HG02938 (cell line): ENCODE data around the gene PRUNE1.

Experiments
- ATAC-seq: cut with Tn5 transposase; IDR thresholded peaks from one replicate; pipeline ENCODE4 v1.9.1; 2021; ENCODE audit warnings: mild to moderate bottlenecking, moderate library complexity; ENCODE audit not compliant: unreplicated experiment

PRUNE1 gene

DNA sequence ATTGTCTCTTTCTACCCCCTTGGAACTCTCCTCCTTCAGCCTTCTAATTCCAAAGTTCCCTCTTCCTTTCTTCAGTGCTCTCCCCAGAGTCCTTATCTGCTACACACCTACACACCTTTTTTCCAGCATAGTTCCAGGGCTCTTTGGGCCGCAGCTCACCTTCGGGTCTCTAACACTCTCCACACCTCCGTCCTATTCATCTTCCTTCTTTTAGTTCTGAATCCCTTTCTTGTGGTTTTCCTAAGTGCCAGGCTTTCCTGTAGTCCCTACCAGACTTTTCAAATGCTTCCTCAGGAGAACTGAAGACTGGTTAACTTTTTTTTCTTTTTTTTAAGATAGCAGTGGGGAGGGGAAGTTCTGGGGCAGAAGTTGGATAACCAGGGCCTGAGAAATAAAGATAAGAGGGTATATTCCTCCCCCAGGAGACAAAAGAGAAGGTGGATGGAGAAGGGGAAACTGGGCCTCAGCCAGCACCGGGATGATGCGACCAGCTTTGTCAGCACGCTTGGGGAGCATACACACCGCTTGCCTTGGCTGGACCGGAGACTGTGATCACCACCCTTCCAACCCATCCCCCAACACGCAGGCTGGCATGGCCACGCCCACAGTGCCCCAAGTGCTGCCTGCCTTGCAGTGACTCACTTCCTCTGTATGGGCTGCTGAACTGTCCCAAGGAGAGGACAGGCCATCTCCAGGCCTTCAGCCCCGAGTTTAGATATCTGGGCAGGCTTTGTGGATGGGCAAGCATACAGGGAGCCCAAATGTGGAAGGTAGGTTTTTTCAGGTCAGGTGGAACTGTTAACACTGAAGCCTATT, 31.2 kb upstream of the PRUNE1 start:
- ATAC-seq: no peak

DNA sequence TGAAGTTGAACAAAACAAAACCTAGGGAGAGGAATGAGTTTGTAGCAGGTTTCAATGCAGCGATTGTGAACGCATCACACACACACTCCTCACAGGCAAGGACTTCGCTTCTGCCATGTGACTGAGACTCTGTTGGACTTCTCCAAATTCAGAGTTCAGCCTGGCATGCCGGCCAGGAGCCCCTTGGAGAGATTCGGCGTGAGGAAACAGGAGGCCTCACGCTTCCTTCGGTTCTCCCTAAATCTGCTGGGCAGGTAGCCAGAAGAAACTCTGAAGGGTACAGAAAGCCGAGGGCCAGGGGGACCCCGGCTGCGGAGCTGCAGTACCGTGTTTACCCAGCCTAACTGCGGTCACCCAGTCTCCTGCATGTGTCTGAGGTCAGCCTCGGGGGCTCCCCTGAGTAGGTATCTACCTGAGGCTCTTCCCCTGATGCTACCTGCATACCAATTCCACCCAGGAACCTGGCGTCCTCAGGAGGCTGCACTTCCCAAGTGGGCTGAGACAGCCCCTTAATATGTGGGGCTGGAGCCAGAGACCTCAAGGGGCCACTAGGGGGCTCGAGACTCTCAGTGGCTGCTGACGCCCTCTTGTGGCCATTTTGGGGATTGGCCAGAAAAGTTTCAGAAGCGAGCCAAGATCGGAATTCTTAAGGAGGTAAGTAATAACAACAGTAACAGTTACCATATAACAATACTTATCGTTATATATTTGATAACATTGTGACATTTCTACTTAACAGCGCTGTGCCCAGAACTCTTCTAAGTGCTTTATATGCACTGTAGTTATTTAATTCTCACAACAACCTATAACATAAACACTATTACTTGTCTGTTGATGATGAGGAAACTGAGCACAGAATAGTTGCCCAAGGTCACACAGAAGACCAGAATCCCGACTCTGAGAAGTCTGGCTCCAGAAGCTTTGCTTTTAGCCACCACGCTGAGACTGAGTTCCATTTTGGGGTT, 28.9 kb upstream of the PRUNE1 start:
- peak; percentile 52 for ATAC-seq

DNA sequence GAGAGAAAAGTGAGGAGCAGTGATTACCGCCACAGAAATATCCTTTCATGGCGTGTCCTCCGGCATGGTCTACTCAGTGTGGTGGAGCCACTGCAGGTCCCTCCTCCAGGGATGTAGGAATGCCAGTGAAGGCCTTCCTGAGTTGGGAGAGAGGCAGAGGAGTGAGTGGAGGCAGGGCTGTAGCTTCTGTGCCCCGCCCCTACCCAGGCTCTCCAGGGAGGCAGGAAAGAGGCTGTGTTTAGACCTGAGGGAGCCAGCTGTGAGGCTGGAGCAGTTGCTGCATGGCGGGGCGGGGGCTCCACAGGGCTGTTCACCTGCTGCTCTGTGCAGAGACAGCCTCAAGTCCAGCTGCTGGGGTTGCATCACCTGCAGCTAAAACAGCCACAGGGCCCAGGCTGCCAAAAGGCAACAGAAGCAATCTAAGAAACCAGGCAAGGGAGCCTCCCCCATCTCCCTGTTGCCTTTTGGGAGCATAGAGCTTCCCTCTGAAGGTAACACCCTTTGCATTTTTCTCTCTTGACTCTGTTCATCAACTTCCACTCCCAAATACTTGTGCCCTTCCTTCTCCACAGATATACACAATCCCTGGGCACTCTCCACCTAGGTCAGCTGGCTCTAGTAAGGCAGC, 27.0 kb upstream of the PRUNE1 start:
- ATAC-seq: no peak

DNA sequence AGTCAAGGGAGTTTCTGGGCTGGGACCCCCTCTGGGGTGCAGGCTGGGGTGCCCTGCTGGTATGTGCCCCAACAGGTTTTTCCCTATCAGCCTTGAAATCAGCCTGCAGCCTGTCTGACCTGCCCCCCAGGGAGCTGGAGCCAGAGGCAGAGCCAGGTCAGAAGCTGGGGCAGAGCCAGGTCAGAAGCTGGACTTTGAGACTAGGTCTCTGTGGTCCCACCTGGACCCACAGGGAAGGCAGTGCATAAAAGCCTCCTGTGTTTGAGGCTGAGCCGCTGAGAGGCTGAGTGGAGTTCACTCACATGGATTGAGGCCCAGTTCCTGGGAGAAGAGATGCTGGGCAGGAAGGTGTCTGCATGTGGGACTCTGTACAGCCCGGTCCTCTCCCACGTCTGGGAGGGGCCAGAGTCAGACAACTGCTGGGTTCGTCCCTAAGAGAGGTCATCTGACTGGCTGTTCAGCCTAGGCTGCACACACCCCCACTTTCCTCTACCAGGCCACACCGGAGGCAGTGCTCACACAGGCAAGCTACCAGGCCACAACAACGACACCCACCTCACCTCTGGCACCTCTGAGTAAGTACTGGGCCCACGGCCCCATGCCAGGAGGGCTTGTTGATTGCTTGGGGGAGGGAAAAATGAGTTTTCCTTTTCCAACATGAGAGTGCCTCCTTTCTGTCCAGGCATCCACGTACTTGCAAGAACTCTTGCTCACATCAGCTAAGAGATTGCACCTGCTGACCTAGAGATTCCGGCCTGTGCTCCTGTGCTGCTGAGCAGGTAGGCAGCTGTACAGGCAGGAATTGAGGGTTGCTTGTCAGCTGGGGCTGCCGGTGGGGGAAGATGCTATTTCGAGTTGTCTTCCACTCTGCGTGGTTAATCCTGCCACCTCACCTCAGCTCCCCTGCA, 26.2 kb upstream of the PRUNE1 start, which contains the start of gene ANXA9:
Gene ANXA9 (plus strand): TSS at position 488 of the 908 bp plus-strand sequence. CDS start 814 bp downstream, outside the sequence.
- no peak for ATAC-seq

DNA sequence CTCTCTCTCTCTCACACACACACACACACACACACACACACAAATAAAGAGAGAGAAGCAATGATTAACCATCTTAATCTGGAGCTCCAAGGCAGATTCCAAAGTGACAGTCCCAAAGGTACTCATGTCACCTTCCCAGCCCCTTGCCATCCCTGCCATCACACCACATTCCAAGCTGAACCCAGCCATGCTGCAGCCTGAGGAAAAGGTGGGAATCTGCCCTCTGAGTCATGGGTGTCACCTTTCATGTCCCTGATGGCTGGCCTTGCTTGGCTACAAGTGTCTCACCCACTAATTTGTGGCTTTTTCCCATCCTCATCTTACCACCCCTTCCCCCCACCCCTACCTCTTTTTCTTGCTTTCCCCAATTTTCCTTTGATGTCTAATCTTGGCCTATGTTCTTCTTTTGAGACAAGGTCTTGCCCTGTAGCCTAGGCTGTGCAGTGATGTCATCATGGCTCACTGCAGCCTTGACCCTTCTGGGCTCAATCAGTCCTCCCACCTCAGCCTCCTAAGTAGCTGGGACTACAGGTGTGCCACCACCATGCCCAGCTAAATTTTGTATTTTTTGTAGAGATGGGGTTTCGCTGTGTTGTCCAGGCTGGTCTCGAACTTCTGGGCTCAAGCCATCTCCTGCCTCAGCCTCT, 22.9 kb upstream of the PRUNE1 start:
- no peak for ATAC-seq

DNA sequence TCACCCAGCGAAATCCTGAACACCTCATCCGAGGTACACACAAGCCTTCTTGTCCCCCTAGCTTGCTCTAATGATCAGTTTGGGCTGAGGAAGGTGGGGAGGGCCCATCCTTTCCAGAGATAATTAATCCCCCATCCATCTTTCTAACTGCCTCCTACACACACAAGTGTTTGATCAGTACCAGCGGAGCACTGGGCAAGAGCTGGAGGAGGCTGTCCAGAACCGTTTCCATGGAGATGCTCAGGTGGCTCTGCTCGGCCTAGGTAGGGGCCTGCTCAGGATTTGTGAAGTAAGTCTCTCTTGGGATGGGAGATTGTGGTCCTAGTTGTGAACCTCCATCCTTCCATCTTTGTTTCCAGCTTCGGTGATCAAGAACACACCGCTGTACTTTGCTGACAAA, 20.3 kb upstream of the PRUNE1 start:
- no peak for ATAC-seq

DNA sequence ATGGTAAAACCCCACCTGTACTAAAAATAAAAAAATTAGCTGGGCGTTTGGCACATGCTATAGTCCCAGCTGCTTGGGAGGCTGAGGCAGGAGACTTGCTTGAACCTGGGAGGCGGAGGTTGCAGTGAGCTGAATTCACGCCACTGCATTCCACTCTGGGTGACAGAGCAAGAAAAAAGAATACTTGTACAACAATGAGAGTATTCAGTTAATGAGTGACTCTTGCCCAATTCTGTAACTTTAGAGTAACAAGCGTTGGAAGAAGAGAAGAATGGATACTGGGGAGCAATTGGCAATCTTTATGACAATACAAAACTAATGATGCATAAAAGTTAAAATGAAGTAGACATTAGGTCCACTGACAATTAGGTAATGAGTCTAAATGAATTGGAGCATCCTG, 15.6 kb upstream of the PRUNE1 start:
- no peak for ATAC-seq

DNA sequence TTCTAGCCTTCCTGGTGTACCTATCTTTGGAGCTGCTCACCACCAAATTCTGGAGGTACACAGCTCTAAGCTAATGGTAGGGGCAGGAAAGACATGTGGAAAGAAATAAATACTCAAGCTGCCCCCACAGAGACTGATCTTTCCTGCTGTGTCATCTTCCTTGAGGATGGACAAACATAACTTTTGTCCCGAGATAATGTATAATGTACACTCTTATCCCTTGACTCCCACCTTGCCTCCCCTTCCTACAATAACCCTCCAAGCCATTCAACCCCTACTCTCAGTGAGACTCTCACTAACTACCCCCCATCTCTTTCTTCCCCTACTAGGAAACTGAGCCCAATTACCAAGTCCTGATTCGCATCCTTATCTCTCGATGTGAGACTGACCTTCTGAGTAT, 14.0 kb upstream of the PRUNE1 start:
- ATAC-seq: no peak

DNA sequence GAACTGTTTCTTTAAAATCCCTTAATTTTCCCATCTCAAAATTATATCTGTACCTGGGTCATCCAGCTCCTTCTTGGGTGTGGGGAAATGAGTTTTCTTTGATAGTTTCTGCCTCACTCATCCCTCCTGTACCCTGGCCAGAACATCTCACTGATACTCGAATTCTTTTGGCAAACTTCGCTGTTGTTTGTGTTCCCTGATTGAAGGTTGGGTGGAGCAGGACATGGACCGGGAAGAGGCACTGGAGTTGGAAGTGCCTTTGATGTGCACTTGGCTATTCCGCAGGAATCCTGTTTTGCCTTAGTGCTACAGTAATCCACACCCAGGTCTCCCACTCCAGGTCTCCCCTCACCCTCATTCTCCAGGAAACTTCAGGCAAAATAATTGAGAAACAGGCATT, 12.8 kb upstream of the PRUNE1 start:
- no peak for ATAC-seq

DNA sequence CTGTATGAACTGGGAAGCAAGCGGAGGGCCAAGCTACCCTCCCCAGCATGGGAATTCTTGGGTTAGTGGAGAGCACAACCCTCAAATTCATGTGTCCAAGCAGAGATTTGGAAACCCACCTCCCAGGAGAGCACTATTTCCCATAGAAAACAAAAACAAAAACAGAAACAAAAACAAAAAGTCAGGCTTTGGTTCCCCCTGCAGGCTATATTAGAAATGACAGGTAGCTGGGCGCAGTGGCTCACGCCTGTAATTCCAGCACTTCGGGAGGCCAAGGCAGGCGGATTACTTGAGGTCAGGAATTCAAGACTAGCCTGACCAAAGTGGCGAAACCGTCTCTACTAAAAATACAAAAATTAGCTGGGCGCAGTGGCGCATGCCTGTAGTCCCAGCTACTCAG, 12.4 kb upstream of the PRUNE1 start:
- ATAC-seq: no peak

DNA sequence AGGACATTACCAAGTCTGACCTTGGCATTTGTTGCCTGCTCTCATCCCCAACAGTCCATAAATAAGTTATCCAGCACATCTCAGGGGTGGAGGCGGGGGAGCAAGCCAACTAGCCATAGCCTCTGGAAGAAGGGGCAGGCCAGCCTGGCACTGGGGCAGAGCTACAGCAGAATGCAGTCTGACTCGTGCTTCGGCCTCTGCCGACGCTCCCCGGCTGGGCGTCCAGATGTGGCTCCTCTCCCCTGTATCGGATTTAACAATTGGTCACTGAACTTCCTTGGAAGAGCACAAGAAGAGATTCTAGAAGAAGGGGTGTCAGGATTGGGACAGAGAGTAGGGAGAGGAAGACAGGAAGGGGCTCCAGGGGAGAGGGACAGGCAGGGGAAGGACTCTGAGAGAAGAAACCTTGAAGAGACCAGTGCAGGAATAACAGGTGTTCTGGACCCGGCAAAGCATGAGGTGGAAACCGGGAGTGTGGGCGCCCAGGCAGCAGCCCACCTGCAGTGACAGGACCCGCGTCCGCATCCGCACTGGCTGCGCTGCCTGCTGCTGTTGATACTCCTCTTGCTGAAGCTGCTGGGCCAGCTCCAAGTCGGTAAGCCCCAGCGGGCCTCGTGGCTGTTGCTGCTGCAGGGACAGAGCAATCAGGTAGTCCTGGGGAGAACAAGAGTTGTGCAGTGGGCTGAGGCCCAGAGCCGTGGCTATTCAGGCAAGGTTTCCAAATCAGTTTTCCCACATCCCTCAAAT, 10.9 kb upstream of the PRUNE1 start:
- no peak for ATAC-seq

DNA sequence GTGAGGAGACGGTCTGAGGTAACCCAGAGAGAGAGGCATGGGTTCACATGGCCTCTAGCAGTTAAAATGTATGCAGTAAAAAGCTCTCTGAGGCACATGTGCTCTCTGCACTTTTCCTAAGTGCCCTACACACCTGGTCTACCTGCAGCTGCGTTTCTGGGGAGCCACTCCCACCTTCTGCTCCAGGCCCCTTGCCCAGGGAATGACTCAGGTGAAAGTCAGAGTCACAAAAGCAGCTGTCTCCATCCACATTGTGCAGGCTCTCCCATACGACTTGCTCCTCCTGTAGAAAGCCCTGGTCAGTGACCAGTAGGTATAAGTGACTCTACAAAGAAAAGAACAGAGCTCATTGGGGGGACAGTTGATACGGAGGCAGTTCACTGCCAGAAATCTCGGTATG, 10.3 kb upstream of the PRUNE1 start:
- ATAC-seq: no peak

DNA sequence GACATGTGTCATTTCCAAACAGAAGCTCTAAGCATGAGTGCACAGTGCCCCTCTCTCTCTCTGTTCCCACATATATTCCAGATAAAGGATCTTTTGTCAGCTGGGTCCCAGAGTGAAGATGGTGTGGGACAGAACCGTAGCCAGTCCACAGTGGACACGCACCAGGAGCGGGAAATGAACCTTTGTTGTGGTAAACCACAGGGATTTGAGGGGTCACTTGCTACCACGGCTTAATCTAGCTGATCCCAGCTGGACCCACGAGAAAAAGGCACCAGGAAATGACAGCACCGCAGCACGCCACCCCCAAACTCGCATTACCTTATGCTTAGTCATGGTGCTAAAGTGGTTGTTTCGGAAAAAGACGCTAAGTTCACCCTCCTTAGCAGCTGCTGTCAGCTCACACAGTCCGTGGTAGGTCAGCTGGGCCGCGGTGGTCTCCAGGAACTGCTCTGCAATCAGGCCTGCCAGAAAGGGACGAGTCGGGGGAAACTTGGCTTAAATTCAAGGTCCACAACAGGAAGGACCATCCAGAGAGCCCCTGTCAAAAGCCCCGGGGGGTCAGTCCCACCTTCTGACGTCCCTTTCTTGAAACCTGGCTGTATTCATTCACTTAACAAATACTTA, 9.1 kb upstream of the PRUNE1 start:
- no peak for ATAC-seq

DNA sequence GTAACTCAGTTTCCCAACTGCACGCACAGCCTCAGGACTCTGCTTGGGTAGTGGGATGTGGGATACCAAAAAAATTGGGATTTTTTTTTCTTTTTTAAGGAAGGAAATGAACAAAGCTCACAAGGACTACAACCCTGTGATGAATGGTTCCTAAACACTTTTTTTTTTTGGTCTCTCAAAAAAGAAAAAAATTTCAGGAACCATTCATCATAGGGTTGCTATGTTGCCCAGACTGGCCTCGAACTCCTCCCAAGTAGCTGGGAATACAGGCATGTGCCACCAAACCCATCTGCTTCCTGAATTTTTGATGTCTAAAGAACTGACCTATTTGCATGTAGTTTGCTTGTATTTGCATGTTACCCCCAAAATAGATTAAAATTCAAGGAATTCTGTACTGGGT, 8.3 kb upstream of the PRUNE1 start:
- ATAC-seq: no peak

DNA sequence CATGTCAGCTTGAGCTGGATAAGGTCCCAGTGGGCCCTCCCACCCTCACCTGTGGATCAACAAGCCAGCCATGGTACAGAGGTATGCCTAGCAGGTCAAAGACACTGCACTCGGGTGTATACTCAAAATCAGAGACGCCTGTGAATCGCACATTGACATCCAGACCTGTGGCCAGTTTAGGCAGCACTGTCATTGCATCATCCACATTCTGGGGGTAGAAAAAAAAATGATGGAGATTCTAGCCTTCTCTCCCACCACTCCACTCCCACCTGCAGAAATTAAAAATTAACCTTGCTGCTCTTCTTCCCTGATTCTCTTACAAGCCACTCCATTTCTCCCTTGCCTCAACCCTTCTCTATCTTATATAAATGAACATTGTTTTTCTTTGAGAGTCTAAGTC, 7.8 kb upstream of the PRUNE1 start:
- ATAC-seq: no peak

DNA sequence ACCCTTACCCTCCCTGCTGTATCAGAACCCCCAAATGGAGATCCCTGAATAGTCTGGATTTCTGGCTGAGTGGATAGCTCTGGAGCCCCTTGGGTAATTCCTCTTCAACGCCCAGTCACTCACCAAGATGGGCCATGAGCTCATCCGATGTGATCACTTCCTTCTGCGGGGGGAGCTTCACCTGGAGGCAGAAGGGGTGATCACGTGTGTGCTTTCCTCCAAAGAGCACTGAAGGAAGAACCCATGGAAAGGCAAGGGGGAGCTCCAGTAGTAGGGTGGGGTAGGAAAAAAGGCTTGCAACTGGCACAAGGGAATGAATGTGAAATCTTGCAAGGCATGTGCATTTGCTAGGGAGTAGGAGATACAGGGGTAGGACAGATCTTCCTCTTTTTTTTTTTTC, 6.6 kb upstream of the PRUNE1 start:
- no peak for ATAC-seq

DNA sequence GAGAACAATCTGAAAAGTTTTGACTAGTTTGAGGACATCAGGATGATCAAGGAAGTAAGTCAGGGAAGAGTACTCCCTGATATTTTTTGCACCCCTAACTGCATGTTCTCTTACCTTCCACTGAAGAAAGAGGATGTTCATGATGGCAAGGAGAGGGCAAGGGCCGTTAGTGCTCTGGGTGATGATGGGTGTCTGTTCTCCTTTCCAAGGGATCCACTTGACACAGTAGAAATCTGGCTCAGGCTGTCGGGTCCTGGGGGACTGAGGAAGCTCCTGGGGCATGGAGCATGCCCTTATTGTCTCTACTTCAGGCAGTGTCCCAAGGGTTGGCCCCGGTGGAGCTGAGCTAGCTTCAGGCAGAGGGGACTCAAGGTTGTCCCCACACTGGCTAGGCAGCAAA, 6.2 kb upstream of the PRUNE1 start:
- no peak for ATAC-seq

DNA sequence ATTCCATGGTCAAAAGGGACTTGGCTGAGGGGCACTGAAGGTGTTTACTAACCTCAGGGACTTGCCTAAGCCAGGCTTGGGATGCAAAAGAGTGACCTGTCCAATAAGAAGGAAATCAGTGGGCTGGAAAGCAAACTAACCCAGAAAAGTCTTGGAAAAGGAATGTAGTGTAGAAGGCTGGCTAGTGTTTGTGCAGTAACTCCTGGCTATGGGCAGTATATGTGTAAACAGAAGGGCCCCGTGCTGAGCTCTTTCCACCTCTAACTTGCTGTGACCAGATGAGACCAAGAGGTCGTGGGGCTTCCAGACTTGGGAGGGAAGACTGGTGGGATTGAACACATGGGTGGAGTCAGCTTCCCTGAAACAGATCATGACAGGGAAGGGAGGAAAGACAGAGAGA, 5.6 kb upstream of the PRUNE1 start:
- no peak for ATAC-seq

DNA sequence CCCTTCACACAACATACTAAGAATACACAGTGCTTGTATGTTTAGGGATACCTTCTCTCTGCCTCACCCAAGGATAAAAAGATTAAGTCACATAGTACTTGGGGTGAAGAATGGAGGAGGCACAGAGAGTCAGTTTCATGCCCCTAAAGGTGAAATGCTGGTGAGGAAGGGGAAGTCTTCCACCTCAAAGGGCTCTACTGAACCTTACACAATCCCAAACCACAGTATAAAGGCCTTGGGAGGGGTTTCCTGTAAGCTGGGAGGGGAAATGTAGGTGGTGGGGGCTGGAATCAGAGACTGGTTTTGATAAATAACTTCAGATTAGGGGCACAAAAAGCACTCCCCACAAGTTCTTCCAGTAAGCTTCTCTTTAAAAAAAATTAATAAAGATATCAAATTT, 5.1 kb upstream of the PRUNE1 start:
- no peak for ATAC-seq
